ENCODE measurements around the gene GSC2.

Gene GSC2

GRCh38 chr22:19152942-19153883 lies 3.1 kb upstream of the GSC2 start:
- ChIA-PET CTCF (interaction anchor here (0.8 to 4.1 kb wide), 2 partner anchors 8 to 26 kb away, joined by 3 to 39 read pairs; partner anchors contain the start of gene ESS2), POLR2A (no interaction called here)
- DNase-seq (ENCODE audit: extremely low spot score): no peak
- TF ChIP-seq CTCF (IDR thresholded peaks at IDR 0.05; ENCODE audit: control extremely low read depth, extremely low read depth, low read depth, missing control alignments): no peak

- ChIA-PET CTCF (no interaction called here), POLR2A (no interaction called here)
- no peak for DNase-seq (ENCODE audit: extremely low spot score)
- TF ChIP-seq CTCF (IDR thresholded peaks at IDR 0.05; ENCODE audit: control extremely low read depth, extremely low read depth, low read depth, missing control alignments): no peak
Observed at GRCh38 chr22:19151329-19152191, 1.5 kb upstream of the GSC2 start.

- ChIA-PET CTCF (no interaction called here), POLR2A (no interaction called here)
- TF ChIP-seq CTCF (IDR thresholded peaks at IDR 0.05; ENCODE audit: control extremely low read depth, extremely low read depth, low read depth, missing control alignments): no peak
- no peak for DNase-seq (ENCODE audit: extremely low spot score)
Observed at GRCh38 chr22:19150482-19151328, 613 bp upstream of the GSC2 start.

GRCh38 chr22:19149047-19149883 lies 827 bp downstream of the GSC2 start:
- POLR2A ChIA-PET: no interaction called here
- DNase-seq (ENCODE audit: extremely low spot score): no peak
- CTCF ChIA-PET: interaction anchor here (0.7 to 0.9 kb wide), 3 partner anchors 18 to 481 kb away, joined by 3 to 4 read pairs (median 3); partner anchors contain the start of genes DGCR2 and TSSK2
- no peak for TF ChIP-seq CTCF (IDR thresholded peaks at IDR 0.05; ENCODE audit: control extremely low read depth, extremely low read depth, low read depth, missing control alignments)

- ChIA-PET POLR2A (no interaction called here), CTCF (interaction anchor here (0.8 to 0.9 kb wide), 2 partner anchors 27 to 481 kb away, joined by 3 to 4 read pairs; partner anchors contain the start of gene DGCR2)
- DNase-seq (ENCODE audit: extremely low spot score): no peak
- no peak for TF ChIP-seq CTCF (IDR thresholded peaks at IDR 0.05; ENCODE audit: control extremely low read depth, extremely low read depth, low read depth, missing control alignments)
Observed at GRCh38 chr22:19148417-19149046, 1.6 kb downstream of the GSC2 start.

All from GM10248 (cell line).